ENCODE results near the gene NFIC.

NFIC gene

DNA sequence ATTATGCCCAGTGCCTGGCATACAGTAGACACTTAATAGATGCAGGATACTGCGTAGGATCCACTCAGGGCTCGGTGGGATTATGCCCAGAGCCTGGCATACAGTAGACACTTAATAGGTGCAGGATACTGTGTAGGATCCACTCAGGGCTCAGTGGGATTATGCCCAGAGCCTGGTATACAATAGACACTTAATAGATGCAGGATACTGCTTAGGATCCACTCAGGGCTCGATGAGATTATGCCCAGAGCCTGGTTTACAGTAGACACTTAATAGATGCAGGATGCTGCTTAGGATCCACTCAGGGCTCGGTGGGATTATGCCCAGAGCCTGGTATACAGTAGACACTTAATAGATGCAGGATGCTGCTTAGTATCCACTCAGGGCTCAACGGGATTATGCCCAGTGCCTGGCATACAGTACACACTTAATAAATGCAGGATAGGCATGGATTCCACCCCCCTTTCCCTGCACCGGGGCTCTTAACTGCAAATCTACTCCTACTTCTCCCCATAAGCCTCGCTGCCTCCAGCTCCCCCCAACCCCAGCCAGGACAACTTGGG, 89.1 kb downstream of the NFIC start:
- no peak for DNase-seq

DNA sequence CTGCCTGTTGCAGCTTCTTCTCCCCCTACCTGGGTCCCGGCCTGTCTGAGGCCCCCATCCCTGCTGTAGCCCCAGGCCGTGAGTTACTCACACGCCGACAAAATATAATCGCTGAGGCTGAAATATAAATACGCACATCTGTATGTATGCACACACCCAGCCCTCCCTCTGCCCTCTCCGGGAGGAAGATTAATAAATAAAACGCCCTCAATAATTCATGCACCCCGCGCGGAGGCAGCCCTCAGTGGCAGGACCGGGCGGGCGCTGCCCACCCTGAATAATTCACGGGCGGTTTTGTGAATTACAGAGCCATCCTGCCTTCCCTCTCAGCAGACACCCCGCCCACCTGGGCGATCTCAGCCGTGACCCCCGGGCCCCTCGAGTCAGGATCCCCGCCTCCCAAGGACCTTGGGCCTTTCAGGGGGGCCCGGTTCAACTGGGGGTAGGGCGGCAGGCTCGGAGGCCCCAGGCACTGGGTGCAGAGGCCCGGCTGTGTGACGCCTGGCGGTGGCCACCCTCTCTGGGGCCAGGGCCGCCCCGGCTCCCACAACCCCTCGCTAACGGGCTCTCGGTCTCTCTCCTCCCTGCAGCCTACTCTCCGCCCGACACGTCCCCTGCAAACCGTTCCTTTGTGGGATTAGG, 89.7 kb downstream of the NFIC start:
- DNase-seq: no peak

DNA sequence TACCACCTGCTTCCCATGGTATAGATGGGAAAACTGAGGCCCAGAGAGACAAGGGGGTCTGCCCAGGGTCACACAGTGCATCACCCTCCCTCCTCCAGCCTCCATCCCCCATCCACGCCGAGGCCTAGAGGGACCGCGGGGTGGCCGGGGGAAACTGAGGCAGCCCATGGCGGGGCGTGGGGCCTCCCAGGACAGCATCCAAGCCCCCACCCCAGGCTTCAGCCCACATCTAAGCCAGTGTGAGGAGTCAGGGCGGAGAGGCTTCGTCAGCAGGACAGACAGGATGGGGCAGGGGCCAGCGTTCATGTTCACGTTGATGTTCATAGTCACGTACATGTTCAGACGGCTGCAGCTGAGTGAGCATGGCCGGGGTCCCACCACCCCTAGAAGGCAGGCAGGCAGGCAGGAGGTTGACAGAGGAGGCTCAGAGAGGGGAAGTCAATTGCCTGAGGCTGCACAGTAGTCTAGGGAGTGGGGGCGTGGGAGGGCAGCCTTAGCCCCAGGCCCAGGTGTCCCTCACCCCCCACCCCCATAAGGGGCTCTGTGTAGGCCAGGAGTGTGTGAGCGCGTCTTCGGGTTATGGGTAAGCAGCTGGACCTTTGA, 90.6 kb downstream of the NFIC start:
- no peak for DNase-seq

DNA sequence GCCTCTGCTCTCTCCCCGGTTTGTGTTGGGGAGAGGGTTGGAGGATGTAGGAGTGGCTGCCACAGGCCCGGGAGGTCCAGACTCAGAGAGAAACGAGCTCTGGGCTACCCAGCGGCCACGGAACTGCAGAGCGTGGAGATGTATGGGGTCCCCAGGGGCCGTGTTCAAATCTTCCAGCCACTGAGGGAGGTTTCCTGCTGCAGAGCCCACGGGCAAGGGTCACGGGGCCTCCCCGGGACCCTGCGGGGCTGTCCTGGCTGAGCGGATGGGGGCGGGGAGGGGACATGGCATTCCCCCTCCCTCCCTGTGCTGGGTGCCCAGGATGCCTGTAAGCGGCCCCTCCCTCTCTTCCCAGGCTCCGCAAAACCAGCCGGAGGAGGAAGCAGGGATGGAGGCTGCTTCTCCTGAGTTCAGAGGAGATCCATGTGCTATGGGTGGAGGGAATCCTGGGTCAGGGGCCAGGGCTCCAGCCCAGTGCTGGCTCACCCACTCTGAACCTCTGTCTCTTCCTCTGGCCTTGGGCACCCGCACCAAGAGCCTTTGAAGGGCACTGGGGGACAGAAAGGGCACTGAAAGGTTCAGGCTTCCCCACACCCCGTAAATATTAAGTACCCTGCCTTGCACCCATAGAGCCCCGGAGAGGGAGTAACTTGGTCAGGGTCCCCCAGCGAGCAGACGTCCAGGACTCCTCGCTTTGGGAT, 91.3 kb downstream of the NFIC start:
- DNase-seq: no peak

DNA sequence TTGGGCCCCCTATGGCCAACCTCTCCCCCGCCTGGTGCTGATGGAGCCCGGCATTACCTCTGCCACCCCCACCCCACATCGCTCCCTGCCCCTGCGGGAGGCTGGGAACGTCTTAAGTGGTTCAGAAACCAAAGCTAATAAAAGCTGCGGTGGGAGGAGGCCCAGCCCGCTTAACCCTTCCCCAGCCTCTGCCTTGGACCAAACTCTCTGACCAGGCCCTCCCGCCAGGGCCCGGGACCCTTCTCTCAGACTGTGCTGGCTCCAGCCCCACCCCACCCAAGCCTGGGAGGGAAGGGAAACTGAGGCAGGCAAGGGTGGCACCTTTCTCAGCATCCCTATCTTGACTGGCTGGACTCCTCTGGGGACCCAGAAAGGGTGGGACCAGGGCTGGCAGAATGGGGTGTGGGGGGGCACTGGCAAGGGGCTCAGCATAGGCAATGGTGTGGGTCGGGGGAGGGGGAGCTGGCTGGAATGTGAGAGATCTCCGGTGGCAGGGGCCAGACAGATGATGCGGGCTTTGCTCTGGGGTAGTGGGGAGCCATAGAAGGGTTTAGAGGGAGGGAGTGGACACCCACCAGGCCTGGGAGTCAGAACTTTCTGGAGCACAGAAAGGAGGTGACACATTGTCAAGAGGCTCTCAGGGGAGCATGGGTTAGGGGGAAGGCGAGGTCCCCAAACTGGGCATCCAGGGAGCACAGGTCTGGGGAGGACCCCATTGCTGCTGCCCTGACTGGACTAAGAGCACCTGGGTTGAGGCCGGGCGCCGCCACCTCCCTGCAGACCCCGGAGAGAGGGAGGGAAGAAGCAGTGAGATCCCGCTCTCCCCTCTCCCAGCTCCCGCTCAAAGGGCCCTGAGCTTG, 92.1 kb downstream of the NFIC start:
- DNase-seq: no peak

DNA sequence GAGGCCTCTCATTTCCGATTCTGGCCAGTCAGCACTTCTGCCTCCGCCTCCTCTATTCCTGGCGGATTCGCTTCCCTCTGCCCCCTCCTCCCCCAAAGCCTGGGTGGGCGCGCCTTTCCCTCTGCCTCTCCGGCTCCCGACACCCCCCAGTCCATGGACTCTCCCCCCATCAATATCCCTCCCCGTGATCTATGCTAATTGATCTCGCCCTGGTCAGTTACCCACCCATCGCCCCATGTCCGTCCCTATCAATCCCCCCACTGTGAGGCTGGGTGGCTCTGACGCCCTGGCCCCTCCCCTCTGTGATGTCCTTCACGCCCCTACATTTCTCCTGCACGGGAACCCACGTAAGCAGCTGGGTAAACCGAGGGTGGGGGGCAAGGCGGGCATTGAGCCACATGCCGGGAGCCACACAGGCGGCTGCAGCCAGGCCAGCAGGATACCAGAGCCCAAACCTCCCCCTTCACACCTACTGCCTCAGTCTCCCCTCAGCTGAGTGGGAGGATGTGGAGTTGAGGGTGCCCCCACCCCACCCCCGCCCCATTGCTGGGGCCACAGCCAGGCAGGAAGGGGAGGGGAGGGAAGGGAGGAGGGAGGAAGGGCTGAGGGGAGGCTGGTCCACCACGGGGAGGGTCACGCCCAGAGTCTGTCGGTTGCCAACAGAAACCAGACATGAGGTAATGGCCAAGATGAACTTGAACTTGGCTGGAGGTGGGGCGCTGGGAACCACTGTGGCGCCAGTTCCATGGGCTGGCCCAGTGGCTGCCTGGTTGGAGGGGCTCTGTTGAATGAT, 92.9 kb downstream of the NFIC start:
- no peak for DNase-seq

DNA sequence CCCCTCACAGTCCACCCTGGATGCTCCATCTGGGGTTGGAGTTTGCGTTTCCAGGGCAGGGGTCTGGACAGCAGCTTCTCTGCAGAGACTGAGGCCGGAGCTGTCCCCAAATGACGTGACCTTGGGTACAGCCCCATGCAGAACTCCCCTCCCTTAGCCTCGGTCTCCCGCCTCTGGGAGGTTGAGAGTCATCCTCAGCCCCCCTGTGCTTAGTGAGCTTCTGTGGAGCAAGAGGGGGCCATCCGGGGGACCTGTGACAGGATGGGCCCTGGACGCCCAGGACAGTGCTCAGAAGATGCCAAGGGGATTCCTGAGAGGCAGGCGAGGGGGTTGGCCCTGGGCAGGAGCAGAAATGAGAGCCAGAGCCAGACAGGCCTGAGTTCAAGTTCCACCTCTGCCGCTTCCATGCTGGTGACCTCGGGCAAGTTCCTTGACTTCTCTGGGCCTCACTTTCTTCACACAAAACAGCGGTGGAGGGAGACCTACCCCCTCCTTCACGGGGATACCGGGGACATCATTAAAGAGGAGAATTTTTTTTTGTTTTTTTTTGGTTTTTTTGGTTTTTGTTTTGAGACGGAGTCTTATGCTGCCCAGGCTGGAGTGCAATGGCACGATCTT, 93.7 kb downstream of the NFIC start:
- no peak for DNase-seq

DNA sequence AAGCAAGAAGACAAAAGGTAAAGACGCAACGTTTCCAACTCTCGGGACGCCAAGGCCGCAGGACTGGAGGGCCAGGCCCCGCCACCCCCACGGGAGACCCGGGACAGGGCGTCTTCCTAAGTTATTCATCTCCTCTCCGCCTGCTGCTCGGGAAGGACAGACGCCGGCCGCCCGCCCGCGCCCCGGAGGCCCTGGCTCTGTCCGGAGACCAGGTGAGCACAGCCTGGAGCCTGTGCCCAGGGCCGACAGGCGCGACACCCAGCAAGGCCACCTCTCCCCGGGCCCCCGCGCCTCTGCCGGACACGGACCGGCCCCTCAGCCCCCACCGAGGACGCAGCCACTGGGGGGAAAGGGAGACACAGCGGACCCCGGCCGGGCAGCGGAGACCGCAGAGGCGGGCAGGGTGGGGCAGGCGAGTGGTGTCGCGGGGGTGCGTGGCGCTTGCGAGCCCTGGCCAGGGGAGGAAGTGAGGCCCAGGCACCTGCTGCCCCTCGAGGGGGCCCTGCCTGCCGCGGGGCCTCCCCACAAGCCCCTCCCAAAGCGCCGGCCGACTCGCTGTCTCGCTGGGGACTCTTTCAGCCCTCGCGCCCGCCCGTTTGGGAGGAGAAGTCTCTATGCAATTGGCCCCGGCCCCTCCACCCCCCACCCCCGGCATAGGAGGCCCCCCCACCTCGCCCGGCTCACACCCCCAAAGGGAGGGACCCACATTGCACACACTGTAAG, 96.8 kb downstream of the NFIC start:
- no peak for DNase-seq

DNA sequence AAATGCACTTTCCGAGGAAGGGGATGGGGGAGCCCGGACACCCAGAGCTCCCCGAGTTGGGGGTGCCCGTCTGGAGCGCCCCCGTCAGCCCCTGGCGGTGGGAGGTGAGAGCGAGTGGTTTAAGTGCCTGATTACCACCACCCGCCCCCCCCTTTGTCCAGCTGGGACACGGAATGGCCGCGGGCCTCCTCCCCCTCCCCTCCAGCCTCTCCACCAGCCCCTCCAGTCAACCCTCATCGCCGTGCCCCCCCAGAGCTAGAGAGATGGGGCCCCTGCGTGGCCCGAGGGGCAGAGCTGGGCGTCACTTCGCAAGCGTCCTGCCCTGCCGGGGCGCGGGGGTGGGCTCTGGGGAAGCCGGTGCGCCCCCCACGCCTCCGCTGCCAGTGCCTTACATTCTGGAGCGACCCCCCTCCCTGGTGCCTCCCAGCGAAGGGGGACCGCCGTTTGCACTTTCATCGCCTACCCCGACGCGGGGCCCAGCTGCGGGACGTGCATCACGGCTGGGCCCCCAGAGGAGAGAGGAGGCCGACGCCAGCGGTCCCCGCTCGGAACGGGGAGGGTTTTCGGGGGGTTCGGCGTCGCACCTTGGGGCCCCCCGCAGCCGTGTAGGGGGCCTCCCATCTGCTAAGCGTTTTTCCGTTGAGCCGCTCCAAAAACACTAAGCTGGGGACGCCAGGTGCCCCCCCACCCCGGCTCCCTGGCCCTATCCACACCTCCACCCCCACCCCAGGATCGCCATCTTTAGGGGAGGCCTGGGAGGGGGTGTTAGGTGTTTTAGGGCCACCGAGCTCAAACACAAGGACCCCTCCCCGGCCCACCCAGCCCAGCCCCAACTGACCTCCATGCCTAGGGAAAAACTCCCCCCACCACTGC, 97.6 kb downstream of the NFIC start:
- DNase-seq: no peak

DNA sequence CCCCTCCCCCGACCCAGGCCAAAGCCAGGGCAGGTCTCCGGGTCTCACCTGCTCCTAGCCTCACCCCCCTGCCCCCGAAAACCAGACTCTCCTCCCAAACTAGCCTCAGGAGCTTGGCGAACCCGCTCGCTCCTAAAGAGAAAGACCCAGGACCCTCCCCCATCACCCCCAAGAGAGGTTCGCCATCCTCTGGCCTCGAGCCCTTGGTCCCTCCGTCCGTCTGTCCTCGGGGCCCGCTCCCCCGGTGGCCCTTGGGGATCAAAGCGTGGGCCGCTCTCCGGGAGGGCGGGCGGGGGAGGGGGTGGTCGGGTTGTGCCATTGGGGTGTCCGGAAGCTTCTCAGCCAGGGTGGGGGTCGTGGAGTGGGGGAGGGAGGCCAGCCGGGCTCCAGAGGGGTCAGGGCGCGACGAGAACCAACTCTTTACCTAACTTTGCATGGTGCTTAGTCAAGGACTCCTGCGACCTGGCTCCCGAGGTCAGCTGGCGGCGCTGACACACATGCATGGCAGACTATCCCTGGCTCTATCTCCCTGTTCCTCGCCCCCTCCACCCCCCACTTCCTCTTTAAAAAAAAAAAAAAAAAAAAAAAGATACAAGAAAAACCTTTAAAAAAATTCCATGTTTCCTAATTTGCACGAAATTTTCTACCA, 98.3 kb downstream of the NFIC start:
- no peak for DNase-seq

DNA sequence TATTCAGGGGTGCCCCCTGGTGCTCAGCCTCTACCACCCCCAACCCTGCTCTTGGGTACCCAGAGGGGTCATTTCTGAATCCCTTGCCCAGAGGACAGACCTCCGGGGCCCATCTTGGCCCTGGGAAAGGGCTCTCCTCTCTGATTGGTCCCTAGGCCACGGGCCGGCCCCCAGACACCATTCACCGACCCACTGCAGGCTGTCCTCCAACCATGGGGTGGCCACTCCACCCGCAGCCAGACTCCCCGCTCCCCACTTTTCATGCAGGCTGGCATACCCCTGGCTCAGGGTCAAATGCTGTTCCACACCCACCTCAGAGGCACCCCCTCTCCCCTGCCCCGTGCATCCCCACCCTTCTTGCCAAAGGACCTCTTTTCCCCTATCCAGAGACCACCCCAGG, 99.2 kb downstream of the NFIC start:
- no peak for DNase-seq

DNA sequence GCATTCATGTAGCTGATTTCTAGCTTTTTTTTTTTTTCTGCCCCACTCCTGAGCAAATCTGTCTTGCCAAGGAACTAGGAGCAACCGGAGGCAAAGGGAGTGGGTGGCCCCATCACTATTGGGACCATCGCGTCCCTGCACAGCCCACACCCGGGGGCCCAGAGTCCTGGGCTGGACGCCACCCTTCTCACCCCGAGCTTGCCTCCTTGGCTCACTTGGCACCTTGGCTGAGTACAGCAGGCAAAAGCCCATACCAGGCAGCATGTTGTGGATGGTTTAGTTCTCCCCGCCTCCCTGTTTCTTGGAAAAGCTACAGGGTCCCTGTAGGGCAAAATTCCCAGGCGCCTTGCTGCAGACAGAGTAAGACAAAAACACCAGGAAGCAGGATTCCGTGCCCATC, 100.3 kb downstream of the NFIC start:
- no peak for DNase-seq

DNA sequence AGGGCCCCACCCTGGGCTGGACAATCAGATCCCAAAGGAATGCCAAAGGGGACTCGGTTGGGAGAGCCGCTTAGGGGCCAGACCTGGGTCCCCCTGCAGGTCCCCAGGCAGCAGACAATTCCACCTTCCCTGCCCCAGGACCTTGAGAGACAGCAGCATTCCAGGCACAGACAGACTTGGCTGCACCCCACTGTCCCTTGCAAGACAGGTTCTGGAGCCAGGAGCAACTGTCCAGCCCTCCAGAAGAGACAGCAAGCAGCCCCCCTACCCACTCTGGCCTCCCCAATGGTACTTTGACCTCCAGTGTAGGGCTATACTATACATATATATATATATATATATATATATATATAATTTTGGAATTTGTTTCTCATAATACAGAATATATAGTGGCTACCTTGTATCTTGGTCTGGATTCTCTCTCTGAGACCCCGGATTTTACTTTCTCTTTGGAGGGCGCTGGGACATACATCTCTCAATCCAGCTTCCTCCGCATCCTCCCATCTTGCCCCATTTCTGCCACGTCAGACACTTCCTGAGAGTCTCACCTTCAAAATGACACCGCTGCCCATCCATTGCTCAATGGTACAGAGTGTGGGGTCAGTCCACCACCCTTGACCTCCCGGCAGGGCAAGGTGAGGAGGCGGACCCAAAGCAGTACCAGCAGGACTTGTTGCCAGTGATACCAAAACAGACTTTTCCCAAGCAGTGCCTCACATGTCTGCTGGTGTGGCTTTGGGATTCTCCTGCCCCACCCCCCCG, 101.2 kb downstream of the NFIC start:
- no peak for DNase-seq

DNA sequence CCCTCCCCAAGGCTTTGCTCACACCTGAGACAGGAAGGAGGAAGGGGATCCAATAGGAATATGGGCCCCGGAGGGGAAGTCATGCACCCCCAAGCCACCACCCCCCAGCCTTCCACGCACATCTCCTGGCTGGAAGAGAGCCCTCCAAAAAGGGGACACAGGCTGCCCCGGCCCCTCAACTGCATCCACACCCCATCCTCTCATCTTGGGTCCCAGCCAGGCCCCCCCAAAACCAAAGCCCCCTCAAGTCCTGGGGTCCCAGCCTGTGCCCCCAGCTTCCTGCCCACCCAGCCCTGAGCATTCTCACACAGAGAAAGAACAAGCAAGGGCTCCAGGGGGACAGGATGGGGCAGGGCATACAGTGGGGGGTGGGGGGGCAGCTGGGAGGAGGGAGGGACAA, 101.8 kb downstream of the NFIC start:
- no peak for DNase-seq

DNA sequence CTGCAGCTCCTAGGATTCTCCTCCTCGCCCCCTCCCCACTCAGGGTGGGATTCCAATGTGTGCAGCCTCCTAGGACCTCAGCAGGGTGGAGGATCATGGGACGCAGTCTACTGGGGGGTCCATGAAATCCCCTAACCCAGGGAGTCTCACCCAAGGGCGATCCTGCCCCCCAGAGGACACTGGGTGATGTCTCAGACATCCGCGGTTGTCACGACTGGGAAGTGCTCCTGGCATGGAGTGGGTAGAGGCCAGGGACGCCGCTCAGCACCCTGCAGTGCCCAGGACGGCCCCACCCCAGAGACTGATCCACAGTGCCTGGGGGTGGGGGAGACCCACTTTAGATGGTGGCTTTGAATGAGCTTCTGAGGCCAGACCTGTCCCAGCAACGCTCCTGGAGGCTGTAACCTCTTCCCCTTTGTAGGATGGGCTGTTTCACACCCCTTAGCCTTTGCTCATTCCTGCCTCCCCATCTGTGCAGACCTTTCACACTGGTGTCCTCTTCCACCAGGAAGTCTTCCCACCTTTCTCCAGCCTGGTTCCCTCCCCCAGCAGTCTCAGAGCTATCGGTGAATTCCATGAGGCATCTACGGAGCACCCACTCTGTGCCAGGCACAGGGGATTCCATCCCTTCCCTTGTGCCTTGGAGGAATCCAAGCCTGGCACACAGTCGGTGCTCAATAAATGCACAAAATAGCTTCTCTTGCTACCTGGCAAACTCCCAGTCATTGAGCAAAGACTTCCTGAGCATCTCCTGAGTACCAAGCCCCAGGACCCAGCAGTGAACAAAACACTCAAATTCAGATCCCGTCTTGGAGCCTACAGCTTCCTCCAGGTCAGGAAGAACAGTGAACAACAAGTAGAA, 103.5 kb downstream of the NFIC start:
- no peak for DNase-seq

DNA sequence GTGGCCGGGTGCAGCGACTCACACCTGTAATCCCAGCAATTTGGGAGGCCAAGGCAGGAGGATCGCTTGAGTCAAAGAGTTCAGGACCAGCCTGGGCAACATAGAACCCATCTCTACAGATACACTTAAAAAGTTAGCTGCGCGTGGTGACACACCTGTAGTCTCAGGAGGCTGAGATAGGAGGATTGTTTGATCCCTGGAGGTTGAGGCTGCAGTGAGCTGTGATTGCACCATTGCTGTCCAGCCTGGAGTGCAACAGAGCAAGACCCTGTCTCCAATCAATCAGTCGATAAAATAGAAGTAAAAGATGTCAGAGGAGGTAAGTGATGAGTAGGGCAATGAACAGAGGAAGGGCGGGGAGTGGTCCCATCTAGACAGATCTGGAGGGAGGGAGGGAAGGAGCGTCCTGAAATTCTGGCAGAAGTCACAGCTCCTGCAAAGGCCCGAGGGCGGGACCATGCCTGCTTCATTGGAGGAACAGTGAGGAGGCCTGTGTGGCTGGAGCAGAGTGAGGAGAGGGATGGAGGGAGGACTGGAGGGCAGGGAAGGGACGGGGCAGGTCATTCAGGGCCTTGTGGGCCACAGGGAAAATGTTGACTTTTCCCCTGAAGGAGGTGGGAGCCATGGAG, 104.2 kb downstream of the NFIC start:
- DNase-seq: no peak

DNA sequence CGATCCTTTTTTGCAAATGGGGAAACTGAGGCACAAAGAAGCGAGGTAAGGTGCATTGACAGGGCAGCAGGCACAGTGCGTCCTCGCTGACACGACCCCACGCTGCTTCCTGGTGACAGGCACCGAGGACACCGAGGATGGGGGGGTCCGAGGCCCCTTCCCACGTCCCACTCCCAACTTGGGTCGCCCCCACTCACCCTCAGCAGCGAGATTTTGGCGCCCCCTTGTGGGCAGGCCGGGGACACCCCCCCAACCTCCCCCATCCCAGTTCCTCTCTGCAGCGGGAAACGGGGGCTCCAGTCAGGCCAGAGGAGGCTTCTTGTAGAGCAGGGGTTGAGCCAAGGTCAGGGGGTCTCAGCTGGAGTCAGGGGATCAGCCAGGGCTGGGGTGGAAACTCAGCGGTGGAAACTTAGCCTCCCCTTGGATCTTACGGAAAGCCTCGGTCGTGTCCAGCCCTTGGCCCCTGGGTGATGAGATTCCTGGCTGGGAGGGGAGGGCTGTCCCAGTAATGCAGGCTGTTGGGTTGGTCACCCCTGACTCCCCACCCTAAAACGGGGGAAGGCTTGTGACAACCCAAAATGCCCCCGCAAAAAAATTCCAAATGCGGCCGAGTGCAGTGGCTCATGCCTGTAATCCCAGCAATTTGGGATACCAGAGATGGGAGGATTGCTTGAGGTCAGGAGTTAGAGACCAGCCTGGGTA, 105.7 kb downstream of the NFIC start:
- peak; percentile 4 for DNase-seq

All from NCI-H345 (cell line).